OCI-LY3 (cell line): ENCODE data around the gene VGLL4.

Experiments
- CTCF ChIP-seq: fragments of 200-600, 300-600 bp; sonication (generic); IDR thresholded peaks from 2 replicates; pipeline ENCODE4 v1.5.1; 2014; ENCODE audit warnings: antibody characterized with exemption, low read length, low read depth
- EZH2phosphoT487 ChIP-seq: fragments of 200-600 bp; shearing (Covaris generic); IDR thresholded peaks from 2 replicates; pipeline ENCODE4 v1.6.1; 2018; ENCODE audit warnings: antibody characterized with exemption, mixed run types, low read depth

GRCh38 chr3:11661052-11661656 is 17.4 kb upstream of the VGLL4 start:
- no peak for TF ChIP-seq CTCF
- no peak for TF ChIP-seq EZH2phosphoT487
